Measurements from ENCODE around the gene CRKL.

The CRKL gene

DNA sequence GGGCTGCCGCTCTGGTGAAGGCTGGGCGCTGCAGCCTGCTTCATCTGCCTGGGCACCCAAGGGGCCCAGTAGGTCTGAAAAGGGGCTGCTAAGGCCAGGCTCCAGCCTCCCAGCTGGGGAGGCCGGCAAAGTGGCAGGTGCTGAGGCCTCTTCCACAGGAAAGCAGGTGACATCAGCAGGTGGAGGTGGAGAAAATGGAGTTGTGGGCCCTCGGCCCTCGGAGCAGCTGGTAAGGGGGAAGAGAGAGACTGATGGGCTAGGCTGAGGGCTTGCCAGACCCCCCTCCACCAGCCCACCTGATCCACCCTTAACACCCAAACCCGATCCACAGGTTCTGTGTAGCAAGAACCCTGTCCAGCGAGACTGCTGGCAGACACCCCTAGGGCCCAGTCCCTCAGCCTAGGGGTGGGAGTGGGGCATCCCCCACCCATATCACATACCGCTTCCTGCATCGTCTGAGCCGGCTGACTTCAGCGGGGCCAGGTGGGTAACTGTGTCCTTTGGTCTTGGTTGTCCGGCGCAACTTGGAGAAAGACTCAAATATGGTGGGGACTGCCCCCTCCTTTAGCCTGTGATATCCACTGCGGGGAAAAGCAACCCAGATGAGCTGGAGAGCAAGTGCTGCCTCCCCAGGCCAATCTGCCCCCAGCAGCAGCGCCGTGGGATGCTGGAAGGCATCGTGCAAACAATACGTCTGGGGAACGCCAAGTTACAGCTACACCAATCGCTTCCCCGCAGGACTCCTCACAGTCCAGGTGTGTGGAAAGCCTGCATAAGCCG, 83.2 kb downstream of the CRKL start:
- TF ChIP-seq, protein P1, sequence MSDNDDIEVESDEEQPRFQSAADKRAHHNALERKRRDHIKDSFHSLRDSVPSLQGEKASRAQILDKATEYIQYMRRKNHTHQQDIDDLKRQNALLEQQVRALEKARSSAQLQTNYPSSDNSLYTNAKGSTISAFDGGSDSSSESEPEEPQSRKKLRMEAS (IDR thresholded peaks at IDR 0.05), result no peak
- no peak for TF ChIP-seq ZBTB7A (IDR thresholded peaks at IDR 0.05; ENCODE audit: low read depth)
- TF ChIP-seq TEAD4 (IDR thresholded peaks at IDR 0.05), result no peak
- TF ChIP-seq TAF1 (IDR thresholded peaks at IDR 0.05; ENCODE audit: low read depth), result no peak
- TF ChIP-seq, protein P2, sequence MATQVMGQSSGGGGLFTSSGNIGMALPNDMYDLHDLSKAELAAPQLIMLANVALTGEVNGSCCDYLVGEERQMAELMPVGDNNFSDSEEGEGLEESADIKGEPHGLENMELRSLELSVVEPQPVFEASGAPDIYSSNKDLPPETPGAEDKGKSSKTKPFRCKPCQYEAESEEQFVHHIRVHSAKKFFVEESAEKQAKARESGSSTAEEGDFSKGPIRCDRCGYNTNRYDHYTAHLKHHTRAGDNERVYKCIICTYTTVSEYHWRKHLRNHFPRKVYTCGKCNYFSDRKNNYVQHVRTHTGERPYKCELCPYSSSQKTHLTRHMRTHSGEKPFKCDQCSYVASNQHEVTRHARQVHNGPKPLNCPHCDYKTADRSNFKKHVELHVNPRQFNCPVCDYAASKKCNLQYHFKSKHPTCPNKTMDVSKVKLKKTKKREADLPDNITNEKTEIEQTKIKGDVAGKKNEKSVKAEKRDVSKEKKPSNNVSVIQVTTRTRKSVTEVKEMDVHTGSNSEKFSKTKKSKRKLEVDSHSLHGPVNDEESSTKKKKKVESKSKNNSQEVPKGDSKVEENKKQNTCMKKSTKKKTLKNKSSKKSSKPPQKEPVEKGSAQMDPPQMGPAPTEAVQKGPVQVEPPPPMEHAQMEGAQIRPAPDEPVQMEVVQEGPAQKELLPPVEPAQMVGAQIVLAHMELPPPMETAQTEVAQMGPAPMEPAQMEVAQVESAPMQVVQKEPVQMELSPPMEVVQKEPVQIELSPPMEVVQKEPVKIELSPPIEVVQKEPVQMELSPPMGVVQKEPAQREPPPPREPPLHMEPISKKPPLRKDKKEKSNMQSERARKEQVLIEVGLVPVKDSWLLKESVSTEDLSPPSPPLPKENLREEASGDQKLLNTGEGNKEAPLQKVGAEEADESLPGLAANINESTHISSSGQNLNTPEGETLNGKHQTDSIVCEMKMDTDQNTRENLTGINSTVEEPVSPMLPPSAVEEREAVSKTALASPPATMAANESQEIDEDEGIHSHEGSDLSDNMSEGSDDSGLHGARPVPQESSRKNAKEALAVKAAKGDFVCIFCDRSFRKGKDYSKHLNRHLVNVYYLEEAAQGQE (IDR thresholded peaks at IDR 0.05; ENCODE audit: low read depth), result no peak
- no peak for TF ChIP-seq TCF12 (IDR thresholded peaks at IDR 0.05; ENCODE audit: low read depth)
- no peak for TF ChIP-seq CEBPB (IDR thresholded peaks at IDR 0.05)
- TF ChIP-seq NFIC (IDR thresholded peaks at IDR 0.05), result no peak
- TF ChIP-seq EGR1 (IDR thresholded peaks at IDR 0.05), result no peak
- no peak for TF ChIP-seq CREB1 (IDR thresholded peaks at IDR 0.05; ENCODE audit: low read depth)
- TF ChIP-seq, protein P3, sequence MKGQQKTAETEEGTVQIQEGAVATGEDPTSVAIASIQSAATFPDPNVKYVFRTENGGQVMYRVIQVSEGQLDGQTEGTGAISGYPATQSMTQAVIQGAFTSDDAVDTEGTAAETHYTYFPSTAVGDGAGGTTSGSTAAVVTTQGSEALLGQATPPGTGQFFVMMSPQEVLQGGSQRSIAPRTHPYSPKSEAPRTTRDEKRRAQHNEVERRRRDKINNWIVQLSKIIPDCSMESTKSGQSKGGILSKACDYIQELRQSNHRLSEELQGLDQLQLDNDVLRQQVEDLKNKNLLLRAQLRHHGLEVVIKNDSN (IDR thresholded peaks at IDR 0.05), result no peak
- no peak for TF ChIP-seq YY1 (IDR thresholded peaks at IDR 0.05; ENCODE audit: low read depth)
- TF ChIP-seq EP300 (IDR thresholded peaks at IDR 0.05; ENCODE audit: borderline replicate concordance), result no peak
- no peak for TF ChIP-seq FOXM1 (IDR thresholded peaks at IDR 0.05; ENCODE audit: borderline replicate concordance, low read depth)
- no peak for TF ChIP-seq RAD21 (IDR thresholded peaks at IDR 0.05; ENCODE audit: low read depth)

DNA sequence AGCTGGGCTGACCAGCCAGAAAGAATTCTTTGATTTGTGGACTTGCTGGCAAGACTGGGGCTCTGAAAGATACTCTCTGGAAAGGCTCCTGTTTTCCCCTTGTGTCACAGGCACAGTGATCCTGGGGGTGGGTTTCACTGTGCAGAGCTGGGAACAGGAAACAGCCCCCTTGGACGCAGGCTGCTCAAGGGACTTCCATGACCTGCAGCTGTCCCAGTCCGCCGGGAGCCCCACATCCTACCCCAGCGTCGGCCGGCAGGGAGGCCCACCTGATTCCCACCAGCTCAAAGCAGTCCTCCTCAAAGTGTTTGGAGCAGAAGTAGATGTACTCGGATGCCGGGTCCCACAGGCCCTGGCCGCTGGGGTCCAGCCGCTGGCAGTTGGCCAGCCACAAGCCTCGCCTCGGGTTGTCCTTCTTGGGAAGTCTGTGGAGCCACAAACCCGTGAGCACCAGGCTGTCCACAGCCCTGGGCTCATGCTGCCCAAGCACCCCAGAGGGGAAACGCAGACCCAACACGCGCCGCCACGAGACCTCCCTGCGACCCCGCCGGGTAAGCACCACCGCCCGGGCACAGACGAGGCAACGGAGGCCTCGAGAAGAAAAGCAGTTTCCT, 83.9 kb downstream of the CRKL start:
- TF ChIP-seq TAF1 (IDR thresholded peaks at IDR 0.05; ENCODE audit: low read depth), result no peak
- TF ChIP-seq, protein P3 (IDR thresholded peaks at IDR 0.05), result no peak
- TF ChIP-seq YY1 (IDR thresholded peaks at IDR 0.05; ENCODE audit: low read depth), result no peak
- TF ChIP-seq TEAD4 (IDR thresholded peaks at IDR 0.05), result no peak
- no peak for TF ChIP-seq CREB1 (IDR thresholded peaks at IDR 0.05; ENCODE audit: low read depth)
- TF ChIP-seq, protein P2 (IDR thresholded peaks at IDR 0.05; ENCODE audit: low read depth), result no peak
- TF ChIP-seq, protein P1 (IDR thresholded peaks at IDR 0.05), result no peak
- no peak for TF ChIP-seq TCF12 (IDR thresholded peaks at IDR 0.05; ENCODE audit: low read depth)
- TF ChIP-seq FOXM1 (IDR thresholded peaks at IDR 0.05; ENCODE audit: borderline replicate concordance, low read depth), result no peak

DNA sequence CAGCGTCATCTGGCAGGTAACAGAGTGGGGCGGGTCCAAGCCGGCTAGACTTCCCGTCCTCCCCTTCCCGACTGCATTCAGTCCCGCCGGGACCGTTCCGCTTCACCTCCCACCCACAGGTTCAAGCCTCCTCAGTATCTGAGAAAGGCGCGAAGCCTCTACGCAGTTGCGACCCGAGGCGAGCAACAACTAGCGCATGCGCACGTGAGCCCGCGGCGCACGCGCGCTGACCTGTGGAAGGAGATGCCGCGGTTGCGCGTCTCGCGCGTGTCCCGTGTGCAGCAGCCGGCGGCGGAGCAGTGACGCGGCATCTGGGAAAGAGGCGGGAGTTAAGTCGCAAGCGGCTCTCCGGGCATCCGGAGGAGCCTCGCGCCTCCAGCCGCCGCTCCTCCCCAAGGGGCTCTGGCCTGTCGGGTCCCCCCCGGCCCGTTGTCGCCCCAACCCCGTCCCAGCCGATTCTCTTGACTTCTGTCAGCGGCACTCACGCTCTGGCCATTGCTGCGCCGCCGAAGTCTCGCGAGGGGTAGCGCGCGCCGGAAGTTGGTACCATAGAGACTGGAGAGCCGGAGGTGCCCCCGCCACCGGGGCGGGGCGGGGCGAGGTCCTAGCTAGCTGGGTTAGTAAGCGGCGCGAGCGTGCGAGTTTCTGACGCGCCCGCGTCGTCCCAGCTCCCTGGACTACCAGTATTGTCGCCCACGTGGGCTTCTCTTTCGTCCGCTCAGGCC, 84.6 kb downstream of the CRKL start, which contains the start of gene THAP7:
THAP7 (minus strand) TSS at position 518 of the 725 bp plus-strand sequence; CDS start at position 311, 207 bp downstream.
- TF ChIP-seq YY1 (IDR thresholded peaks at IDR 0.05; ENCODE audit: low read depth) (peak; percentile 83), EGR1 (IDR thresholded peaks at IDR 0.05) (no peak), TEAD4 (IDR thresholded peaks at IDR 0.05) (no peak), EP300 (IDR thresholded peaks at IDR 0.05; ENCODE audit: borderline replicate concordance) (peak; percentile 10; the same call in 1 of the 2 replicates), CREB1 (IDR thresholded peaks at IDR 0.05; ENCODE audit: low read depth) (peak; percentile 43; the same call in 1 of the 2 replicates), CEBPB (IDR thresholded peaks at IDR 0.05) (no peak), RAD21 (IDR thresholded peaks at IDR 0.05; ENCODE audit: low read depth) (no peak), ZBTB7A (IDR thresholded peaks at IDR 0.05; ENCODE audit: low read depth) (no peak), TCF12 (IDR thresholded peaks at IDR 0.05; ENCODE audit: low read depth) (no peak; the same call in none of the 2 replicates), TAF1 (IDR thresholded peaks at IDR 0.05; ENCODE audit: low read depth) (peak; percentile 98), FOXM1 (IDR thresholded peaks at IDR 0.05; ENCODE audit: borderline replicate concordance, low read depth) (peak; percentile 18; the same call in 1 of the 2 replicates), NFIC (IDR thresholded peaks at IDR 0.05) (no peak; the same call in 1 of the 2 replicates)
- TF ChIP-seq, protein P1 (IDR thresholded peaks at IDR 0.05), result peak; percentile 99
- TF ChIP-seq, protein P3 (IDR thresholded peaks at IDR 0.05), result peak; percentile 81
- TF ChIP-seq, protein P2 (IDR thresholded peaks at IDR 0.05; ENCODE audit: low read depth), result peak; percentile 23; the same call in 1 of the 2 replicates
